GM23338 (cell line): Measurements from ENCODE around the gene NEK10. TPM values are rescaled to one million over a fixed set of nuclear protein-coding genes. Genes with fewer than 3 reads are reported as not detected.

Source experiments
- ATAC-seq: fragments of 200-7000 bp; cut with Tn5 transposase; 3 replicates; pipeline ENCODE4 v1.9.1; 2020
- DNase-seq: peaks from one replicate; pipeline ENCODE4 v3.0.0-alpha.2; 2015; ENCODE audit warnings: low spot score
- H2AFZ ChIP-seq: fragments of 200-600 bp; sonication (generic); 2 replicates; pipeline ENCODE4 v1.8.0; 2016; ENCODE audit warnings: antibody characterized with exemption, mild to moderate bottlenecking, moderate library complexity
- H3F3A ChIP-seq: fragments of 200-600 bp; sonication (generic); replicated peaks from 2 replicates; pipeline ENCODE4 v1.8.0; 2017; ENCODE audit warnings: antibody characterized with exemption, mixed run types, low read depth
- H3K27ac ChIP-seq: fragments of 200-600 bp; sonication (generic); 2 replicates; pipeline ENCODE4 v1.6.1; 2016; ENCODE audit warnings: low read depth
- H3K27me3 ChIP-seq: fragments of 200-600 bp; sonication (generic); 2 replicates; pipeline ENCODE4 v1.8.0; 2016; ENCODE audit warnings: mild to moderate bottlenecking, mixed run types, moderate library complexity; ENCODE audit not compliant: insufficient read depth
- H3K36me3 ChIP-seq: fragments of 200-600 bp; sonication (generic); 2 replicates; pipeline ENCODE4 v1.8.0; 2016; ENCODE audit warnings: mild to moderate bottlenecking; ENCODE audit not compliant: insufficient read depth
- H3K4me1 ChIP-seq: fragments of 200-600 bp; sonication (generic); 2 replicates; pipeline ENCODE4 v1.8.0; 2016; ENCODE audit warnings: mild to moderate bottlenecking, moderate library complexity; ENCODE audit not compliant: insufficient read depth
- H3K4me2 ChIP-seq: fragments of 200-600 bp; sonication (generic); 2 replicates; pipeline ENCODE4 v1.7.1; 2017; ENCODE audit warnings: mixed run types
- H3K4me3 ChIP-seq: fragments of 200-600 bp; sonication (generic); 2 replicates; pipeline ENCODE4 v1.6.1; 2016; ENCODE audit warnings: mixed run types
- H3K79me2 ChIP-seq: fragments of 200-600 bp; sonication (generic); replicated peaks from 2 replicates; pipeline ENCODE4 v1.8.0; 2017; ENCODE audit warnings: mild to moderate bottlenecking; ENCODE audit not compliant: insufficient read depth
- H3K9me2 ChIP-seq: fragments of 200-600 bp; sonication (generic); 2 replicates; pipeline ENCODE4 v1.8.0; 2017; ENCODE audit not compliant: insufficient read depth
- H4K20me1 ChIP-seq: fragments of 200-600 bp; sonication (generic); replicated peaks from 2 replicates; pipeline ENCODE4 v1.8.0; 2017; ENCODE audit warnings: mild to moderate bottlenecking; ENCODE audit not compliant: insufficient read depth
- H3K27ac Mint-ChIP-seq: 2 replicates; pipeline ENCODE4 v1.8.0; 2020; ENCODE audit warnings: inconsistent platforms, mild to moderate bottlenecking, moderate library complexity, mixed read lengths
- H3K27me3 Mint-ChIP-seq: 3 replicates; pipeline ENCODE4 v1.8.0; 2022; ENCODE audit warnings: low read depth, mild to moderate bottlenecking, moderate library complexity, mixed read lengths, inconsistent platforms; ENCODE audit not compliant: insufficient read depth, poor library complexity
- H3K36me3 Mint-ChIP-seq: 3 replicates; pipeline ENCODE4 v1.8.0; 2021; ENCODE audit warnings: low read depth, mild to moderate bottlenecking, inconsistent platforms, moderate library complexity, mixed read lengths
- H3K4me1 Mint-ChIP-seq: 3 replicates; pipeline ENCODE4 v1.8.0; 2020; ENCODE audit warnings: mild to moderate bottlenecking, inconsistent platforms, mixed read lengths
- H3K4me3 Mint-ChIP-seq: 3 replicates; pipeline ENCODE4 v1.8.0; 2021; ENCODE audit warnings: moderate library complexity, mild to moderate bottlenecking, inconsistent platforms, mixed read lengths
- H3K9me3 Mint-ChIP-seq: 3 replicates; pipeline ENCODE4 v1.8.0; 2020; ENCODE audit warnings: moderate library complexity, mild to moderate bottlenecking, inconsistent platforms, mixed read lengths
- CREB1 ChIP-seq: fragments of 250-450 bp; sonication (Bioruptor Pico); IDR thresholded peaks from 2 replicates; pipeline ENCODE4 v1.5.0; 2020; ENCODE audit warnings: low read depth, mild to moderate bottlenecking, moderate library complexity
- EZH2 ChIP-seq: fragments of 200-600 bp; sonication (generic); IDR thresholded peaks from one replicate; pipeline ENCODE4 v1.8.0; 2017; ENCODE audit warnings: antibody characterized with exemption, mild to moderate bottlenecking, low read depth; ENCODE audit not compliant: unreplicated experiment
- EZH2phosphoT487 ChIP-seq: fragments of 200-600 bp; sonication (generic); IDR thresholded peaks from one replicate; pipeline ENCODE4 v1.8.1; 2018; ENCODE audit warnings: antibody characterized with exemption; ENCODE audit not compliant: unreplicated experiment
- JUNB ChIP-seq: IDR thresholded peaks from one replicate; pipeline ENCODE4 v1.6.1; 2016; ENCODE audit warnings: antibody characterized with exemption; ENCODE audit not compliant: unreplicated experiment
- NANOG ChIP-seq: IDR thresholded peaks from 2 replicates; pipeline ENCODE4 v1.6.1; 2016; ENCODE audit warnings: antibody characterized with exemption, borderline replicate concordance
- POLR2AphosphoS5 ChIP-seq: IDR thresholded peaks from 2 replicates; pipeline ENCODE4 v1.6.1; 2016; ENCODE audit warnings: antibody characterized with exemption, low read depth
- STAT1 ChIP-seq: IDR thresholded peaks from one replicate; pipeline ENCODE4 v1.6.1; 2016; ENCODE audit warnings: antibody characterized with exemption; ENCODE audit not compliant: unreplicated experiment
- ZNF114 ChIP-seq: fragments of 250-450 bp; sonication (Bioruptor Pico); IDR thresholded peaks from 2 replicates; pipeline ENCODE4 v1.5.0; 2020; ENCODE audit warnings: mild to moderate bottlenecking, moderate library complexity
- ZNF331 ChIP-seq: fragments of 250-450 bp; sonication (Bioruptor Pico); IDR thresholded peaks from 2 replicates; pipeline ENCODE4 v1.5.0; 2020; ENCODE audit warnings: low read depth, mild to moderate bottlenecking, moderate library complexity
- polyA plus RNA-seq: library from polyadenylated mRNA; unstranded; fragments of >200 nt; fragmentation: Nextera tagmentation; extraction: Ambion mirVana; gene quantifications from 2 replicates; pipeline ENCODE4 v1.2.1, GENCODE V29; 2016
- total RNA-seq: library from RNA; depleted of rRNA; stranded (reverse); fragments of >200 nt; shearing (Covaris generic); gene quantifications from 2 replicates; pipeline ENCODE4 v1.2.3, GENCODE V29; 2014
- TF ChIP-seq, protein P1 (sequence below), 2 experiments: fragments of 200-600 bp in 1 of 2; sonication (generic) in 1 of 2; conservative IDR thresholded peaks; 2 replicates each; pipeline versions ENCODE4 v1.5.1 to v1.6.1; 2016 to 2017; ENCODE audit warnings: antibody characterized with exemption in 2 of 2, low read depth in 2 of 2, mild to moderate bottlenecking in 2 of 2, moderate library complexity in 1 of 2
- TF ChIP-seq, protein P2 (sequence below): IDR thresholded peaks from one replicate; pipeline ENCODE4 v1.6.1; 2018; ENCODE audit warnings: antibody characterized with exemption; ENCODE audit not compliant: unreplicated experiment
- TF ChIP-seq, protein P3 (sequence below): IDR thresholded peaks from 2 replicates; pipeline ENCODE4 v1.6.1; 2016; ENCODE audit warnings: antibody characterized with exemption

Gene NEK10
- total and polyA plus RNA-seq, 2 experiments from 2014 or later, result 0.55 to 2.0 TPM

DNA sequence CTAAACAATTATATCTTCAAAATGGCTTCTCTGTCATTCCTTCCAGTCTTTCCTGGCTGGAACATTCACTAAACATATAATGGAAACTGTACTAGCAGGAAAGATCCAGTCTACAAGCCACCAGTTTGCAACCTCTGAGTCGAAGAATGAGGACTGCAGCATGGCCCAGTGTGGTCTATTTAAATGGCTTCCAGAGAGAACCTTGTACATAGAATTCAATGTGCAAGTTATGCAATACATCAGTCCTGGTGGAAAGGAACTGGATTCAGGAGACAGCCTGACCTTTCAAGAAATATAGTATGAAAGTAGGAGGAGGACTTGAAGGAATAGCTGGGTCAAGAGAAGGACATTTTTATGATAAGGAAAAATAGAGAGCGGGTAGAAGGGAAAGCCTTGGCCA is 49.9 kb downstream of the NEK10 start (continued):
- TF ChIP-seq, protein P1, sequence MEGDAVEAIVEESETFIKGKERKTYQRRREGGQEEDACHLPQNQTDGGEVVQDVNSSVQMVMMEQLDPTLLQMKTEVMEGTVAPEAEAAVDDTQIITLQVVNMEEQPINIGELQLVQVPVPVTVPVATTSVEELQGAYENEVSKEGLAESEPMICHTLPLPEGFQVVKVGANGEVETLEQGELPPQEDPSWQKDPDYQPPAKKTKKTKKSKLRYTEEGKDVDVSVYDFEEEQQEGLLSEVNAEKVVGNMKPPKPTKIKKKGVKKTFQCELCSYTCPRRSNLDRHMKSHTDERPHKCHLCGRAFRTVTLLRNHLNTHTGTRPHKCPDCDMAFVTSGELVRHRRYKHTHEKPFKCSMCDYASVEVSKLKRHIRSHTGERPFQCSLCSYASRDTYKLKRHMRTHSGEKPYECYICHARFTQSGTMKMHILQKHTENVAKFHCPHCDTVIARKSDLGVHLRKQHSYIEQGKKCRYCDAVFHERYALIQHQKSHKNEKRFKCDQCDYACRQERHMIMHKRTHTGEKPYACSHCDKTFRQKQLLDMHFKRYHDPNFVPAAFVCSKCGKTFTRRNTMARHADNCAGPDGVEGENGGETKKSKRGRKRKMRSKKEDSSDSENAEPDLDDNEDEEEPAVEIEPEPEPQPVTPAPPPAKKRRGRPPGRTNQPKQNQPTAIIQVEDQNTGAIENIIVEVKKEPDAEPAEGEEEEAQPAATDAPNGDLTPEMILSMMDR (conservative IDR thresholded peaks at IDR 0.05; ENCODE audit: low read depth in 2 of 2), result no peak
- TF ChIP-seq JUNB, result no peak
- no peak for TF ChIP-seq STAT1

DNA sequence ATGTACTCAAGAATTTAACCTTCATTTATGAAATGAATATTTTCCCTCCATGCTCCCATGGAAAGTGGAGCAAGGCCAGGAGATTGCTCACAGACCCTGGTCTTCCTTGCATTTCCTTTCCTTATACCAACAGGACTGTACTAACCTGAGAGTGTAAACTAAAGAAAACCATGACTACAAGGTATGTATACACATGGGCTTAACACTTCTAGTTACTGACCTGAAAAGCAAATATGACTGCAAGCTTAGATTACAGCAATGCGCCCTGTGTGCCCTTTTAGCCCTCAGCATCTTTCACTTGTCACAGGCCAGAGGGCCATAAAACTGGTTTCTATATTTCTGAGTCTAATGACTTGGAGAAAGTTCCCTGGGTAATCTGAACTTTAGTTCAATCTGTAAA is 52.1 kb downstream of the NEK10 start:
- no peaks in the 10 kb centered on the region for H3K9me2 ChIP-seq
- no peak for ATAC-seq
- H3K27ac Mint-ChIP-seq, result no peak overlapping the region
- no peak overlapping the region for H3K4me3 Mint-ChIP-seq
- H3K27me3 Mint-ChIP-seq, result no peaks in the 10 kb centered on the region
- no peaks in the 10 kb centered on the region for H4K20me1 ChIP-seq
- no peak overlapping the region for H3K4me2 ChIP-seq
- no peaks in the 10 kb centered on the region for H3K9me3 Mint-ChIP-seq
- no peaks in the 10 kb centered on the region for H3K36me3 Mint-ChIP-seq
- no peak for DNase-seq
- H2AFZ ChIP-seq, result no peak overlapping the region
- H3K27ac ChIP-seq, result no peak overlapping the region
- H3F3A ChIP-seq, result no peaks in the 10 kb centered on the region
- no peaks in the 10 kb centered on the region for H3K36me3 ChIP-seq
- no peaks in the 10 kb centered on the region for H3K4me1 Mint-ChIP-seq
- no peaks in the 10 kb centered on the region for H3K79me2 ChIP-seq
- H3K4me3 ChIP-seq, result no peak overlapping the region
- H3K27me3 ChIP-seq, result no peaks in the 10 kb centered on the region
- no peaks in the 10 kb centered on the region for H3K4me1 ChIP-seq
- TF ChIP-seq ZNF331 (CRISPR knock-in tag) (no peak), EZH2 (no peak), STAT1 (no peak), NANOG (no peak), EZH2phosphoT487 (no peak), JUNB (no peak), POLR2AphosphoS5 (no peak), CREB1 (CRISPR knock-in tag) (no peak), ZNF114 (CRISPR knock-in tag) (no peak)
- TF ChIP-seq, protein P2, sequence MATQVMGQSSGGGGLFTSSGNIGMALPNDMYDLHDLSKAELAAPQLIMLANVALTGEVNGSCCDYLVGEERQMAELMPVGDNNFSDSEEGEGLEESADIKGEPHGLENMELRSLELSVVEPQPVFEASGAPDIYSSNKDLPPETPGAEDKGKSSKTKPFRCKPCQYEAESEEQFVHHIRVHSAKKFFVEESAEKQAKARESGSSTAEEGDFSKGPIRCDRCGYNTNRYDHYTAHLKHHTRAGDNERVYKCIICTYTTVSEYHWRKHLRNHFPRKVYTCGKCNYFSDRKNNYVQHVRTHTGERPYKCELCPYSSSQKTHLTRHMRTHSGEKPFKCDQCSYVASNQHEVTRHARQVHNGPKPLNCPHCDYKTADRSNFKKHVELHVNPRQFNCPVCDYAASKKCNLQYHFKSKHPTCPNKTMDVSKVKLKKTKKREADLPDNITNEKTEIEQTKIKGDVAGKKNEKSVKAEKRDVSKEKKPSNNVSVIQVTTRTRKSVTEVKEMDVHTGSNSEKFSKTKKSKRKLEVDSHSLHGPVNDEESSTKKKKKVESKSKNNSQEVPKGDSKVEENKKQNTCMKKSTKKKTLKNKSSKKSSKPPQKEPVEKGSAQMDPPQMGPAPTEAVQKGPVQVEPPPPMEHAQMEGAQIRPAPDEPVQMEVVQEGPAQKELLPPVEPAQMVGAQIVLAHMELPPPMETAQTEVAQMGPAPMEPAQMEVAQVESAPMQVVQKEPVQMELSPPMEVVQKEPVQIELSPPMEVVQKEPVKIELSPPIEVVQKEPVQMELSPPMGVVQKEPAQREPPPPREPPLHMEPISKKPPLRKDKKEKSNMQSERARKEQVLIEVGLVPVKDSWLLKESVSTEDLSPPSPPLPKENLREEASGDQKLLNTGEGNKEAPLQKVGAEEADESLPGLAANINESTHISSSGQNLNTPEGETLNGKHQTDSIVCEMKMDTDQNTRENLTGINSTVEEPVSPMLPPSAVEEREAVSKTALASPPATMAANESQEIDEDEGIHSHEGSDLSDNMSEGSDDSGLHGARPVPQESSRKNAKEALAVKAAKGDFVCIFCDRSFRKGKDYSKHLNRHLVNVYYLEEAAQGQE, result no peak
- TF ChIP-seq, protein P3, sequence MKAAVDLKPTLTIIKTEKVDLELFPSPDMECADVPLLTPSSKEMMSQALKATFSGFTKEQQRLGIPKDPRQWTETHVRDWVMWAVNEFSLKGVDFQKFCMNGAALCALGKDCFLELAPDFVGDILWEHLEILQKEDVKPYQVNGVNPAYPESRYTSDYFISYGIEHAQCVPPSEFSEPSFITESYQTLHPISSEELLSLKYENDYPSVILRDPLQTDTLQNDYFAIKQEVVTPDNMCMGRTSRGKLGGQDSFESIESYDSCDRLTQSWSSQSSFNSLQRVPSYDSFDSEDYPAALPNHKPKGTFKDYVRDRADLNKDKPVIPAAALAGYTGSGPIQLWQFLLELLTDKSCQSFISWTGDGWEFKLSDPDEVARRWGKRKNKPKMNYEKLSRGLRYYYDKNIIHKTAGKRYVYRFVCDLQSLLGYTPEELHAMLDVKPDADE, result no peak
- TF ChIP-seq, protein P1 (conservative IDR thresholded peaks at IDR 0.05; ENCODE audit: low read depth in 2 of 2), result no peak
